Left lung (tissue), 10 donors: Measurements from ENCODE around the gene SPP2. TPM values are rescaled to one million over a fixed set of nuclear protein-coding genes. Genes with fewer than 3 reads are reported as not detected.

Experiments
- ATAC-seq: fragments of 200-7000 bp; cut with Tn5 transposase; one replicate; pipeline ENCODE4 v1.9.1; 2020; ENCODE audit warnings: moderate library complexity
- DNase-seq, 4 donors: peaks; one replicate each; pipeline ENCODE4 v3.0.0-alpha.2; 2013 to 2020
- H3K27ac ChIP-seq, 2 donors: fragments of 200-600 bp; sonication (generic) in 1 of 2; one replicate each; pipeline versions ENCODE4 v1.5.0 to v1.8.0; 2020 to 2021
- H3K27me3 ChIP-seq, 2 donors: fragments of 200-600 bp; sonication (generic) in 1 of 2; one replicate each; pipeline versions ENCODE4 v1.5.0 to v1.8.0; 2020 to 2021
- H3K36me3 ChIP-seq, 2 donors: fragments of 200-600 bp; sonication (generic) in 1 of 2; one replicate each; pipeline versions ENCODE4 v1.5.0 to v1.8.0; 2020 to 2021
- H3K4me1 ChIP-seq, 2 donors: fragments of 200-600 bp; one replicate each; pipeline ENCODE4 v1.8.0; 2021
- H3K4me3 ChIP-seq, 2 donors: fragments of 200-600 bp; sonication (generic) in 1 of 2; one replicate each; pipeline versions ENCODE4 v1.5.0 to v1.8.0; 2020 to 2021; ENCODE audit warnings: mild to moderate bottlenecking in 1 of 2
- H3K9me3 ChIP-seq, 2 donors: fragments of 200-600 bp; sonication (generic) in 1 of 2; one replicate each; pipeline versions ENCODE4 v1.5.0 to v1.8.0; 2020 to 2021
- CTCF ChIP-seq, 2 donors: fragments of 200-600 bp; sonication (generic) in 1 of 2; IDR thresholded peaks; one replicate each; pipeline versions ENCODE4 v1.5.0 to v1.8.0; 2021; ENCODE audit warnings: antibody characterized with exemption in 2 of 2
- intact Hi-C, 2 donors: fragments of 100-400 bp; cut with DNase I; formaldehyde crosslinking; loops; one replicate each; pipeline versions ENCODE4 v1.11.2 to v1.14.2; 2022
- polyA plus RNA-seq, 6 donors: library from polyadenylated mRNA; unstranded; fragments of 120-200 nt; gene quantifications; one replicate each; pipeline ENCODE4 v1.2.1, GENCODE V29; 2013; ENCODE audit not compliant: insufficient read length in 6 of 6
- total RNA-seq, 2 donors: library from RNA; stranded (reverse); fragmentation: NEBNext Ultra II Directional; extraction: Animal tissue kit (Norgen Biotek cat#: 25700); gene quantifications; one replicate each; pipeline ENCODE4 v1.2.1, GENCODE V29; 2021
- donor health status: DM: no; HTN: yes; CAD: no.
- donor health status: DM: no; HTN: no; CAD: no.

Gene SPP2
- total and polyA plus RNA-seq, 8 donors, result not detected

GRCh38 chr2:234061624-234062257 lies 11.2 kb downstream of the SPP2 start:
- H3K4me3 ChIP-seq, result no peak overlapping the region
- H3K27ac ChIP-seq, result no peak overlapping the region
- DNase-seq, result no peak
- no peaks in the 10 kb centered on the region for H3K27me3 ChIP-seq
- H3K9me3 ChIP-seq, result no peaks in the 10 kb centered on the region
- H3K36me3 ChIP-seq, result no peaks in the 10 kb centered on the region
- H3K4me1 ChIP-seq, result no peaks in the 10 kb centered on the region
- ATAC-seq, result no peak
- intact Hi-C loops, result no loop called here
- TF ChIP-seq CTCF (IDR thresholded peaks at IDR 0.05), result no peak

- intact Hi-C loops, result no loop called here
- TF ChIP-seq CTCF (IDR thresholded peaks at IDR 0.05), result no peak
- no peak for ATAC-seq
- H3K4me1 ChIP-seq, result no peaks in the 10 kb centered on the region
- peaks cover 0 to 3% of the 10 kb centered on the region in 2 donors for H3K9me3 ChIP-seq
- no peak for DNase-seq
- no peak overlapping the region for H3K27ac ChIP-seq
- no peak overlapping the region for H3K4me3 ChIP-seq
- H3K27me3 ChIP-seq, result no peaks in the 10 kb centered on the region
- no peaks in the 10 kb centered on the region for H3K36me3 ChIP-seq
Measured at GRCh38 chr2:234066587-234066986, 16.1 kb downstream of the SPP2 start.

GRCh38 chr2:234071664-234072063 lies 21.2 kb downstream of the SPP2 start:
- intact Hi-C loops, result no loop called here
- Histone ChIP-seq H3K4me3 (no peak overlapping the region), H3K9me3 (peaks cover 0 to 3% of the 10 kb centered on the region in 2 donors), H3K27ac (no peak overlapping the region), H3K27me3 (no peaks in the 10 kb centered on the region), H3K36me3 (no peaks in the 10 kb centered on the region), H3K4me1 (no peaks in the 10 kb centered on the region)
- no peak for DNase-seq
- no peak for ATAC-seq
- TF ChIP-seq CTCF (IDR thresholded peaks at IDR 0.05), result no peak

- H3K27ac ChIP-seq, result no peak overlapping the region
Measured at GRCh38 chr2:234072454-234072853, 22.0 kb downstream of the SPP2 start.

More at GRCh38 chr2:234072454-234072853, 22.0 kb downstream of the SPP2 start:
- no peaks in the 10 kb centered on the region for H3K36me3 ChIP-seq
- DNase-seq (no peak), ATAC-seq (no peak)
- peaks cover 0 to 3% of the 10 kb centered on the region in 2 donors for H3K9me3 ChIP-seq
- intact Hi-C loops, result no loop called here
- no peaks in the 10 kb centered on the region for H3K27me3 ChIP-seq
- TF ChIP-seq CTCF (IDR thresholded peaks at IDR 0.05), result no peak
- H3K4me1 ChIP-seq, result no peaks in the 10 kb centered on the region
- no peak overlapping the region for H3K4me3 ChIP-seq
